DND-41 (cell line): Measurements from ENCODE around the gene CACNA1S.

Source experiments
- ATAC-seq: fragments of 200-7000 bp; cut with Tn5 transposase; 3 replicates; pipeline ENCODE4 v1.9.1; 2021; ENCODE audit warnings: low read depth; ENCODE audit not compliant: insufficient read depth
- DNase-seq: peaks from one replicate; pipeline ENCODE4 v3.0.0-alpha.2; 2020
- H2AFZ ChIP-seq: 2 replicates; pipeline ENCODE4 v1.6.0; 2012; ENCODE audit warnings: low read depth, low read length
- H3K27ac ChIP-seq: 2 replicates; pipeline ENCODE4 v1.5.1; 2012; ENCODE audit warnings: low read length, inconsistent platforms
- H3K27me3 ChIP-seq: fragments of 200-600 bp; sonication (generic); 2 replicates; pipeline ENCODE4 v1.6.0; 2012; ENCODE audit warnings: low read length, mild to moderate bottlenecking, inconsistent platforms; ENCODE audit not compliant: insufficient read depth, poor library complexity
- H3K36me3 ChIP-seq: 2 replicates; pipeline ENCODE4 v1.5.1; 2012; ENCODE audit warnings: low read length, inconsistent platforms; ENCODE audit not compliant: insufficient read depth
- H3K4me1 ChIP-seq: 2 replicates; pipeline ENCODE4 v1.5.1; 2012; ENCODE audit warnings: mild to moderate bottlenecking, low read length; ENCODE audit not compliant: insufficient read depth
- H3K4me2 ChIP-seq: 2 replicates; pipeline ENCODE4 v1.6.0; 2012; ENCODE audit warnings: mild to moderate bottlenecking, moderate library complexity, low read length, inconsistent platforms; ENCODE audit not compliant: insufficient read depth
- H3K4me3 ChIP-seq, 2 experiments: fragments of 200-600 bp in 1 of 2; shearing (Covaris generic) in 1 of 2; 2 replicates each; pipeline ENCODE4 v1.5.1; 2012 to 2016; ENCODE audit warnings: inconsistent platforms in 2 of 2, low read length in 2 of 2, mild to moderate bottlenecking in 2 of 2, low read depth in 1 of 2, moderate library complexity in 1 of 2
- H3K79me2 ChIP-seq: 2 replicates; pipeline ENCODE4 v1.6.0; 2012; ENCODE audit warnings: low read length, inconsistent platforms; ENCODE audit not compliant: insufficient read depth
- H3K9ac ChIP-seq: 2 replicates; pipeline ENCODE4 v1.6.0; 2012; ENCODE audit warnings: low read depth, mild to moderate bottlenecking, inconsistent platforms, low read length, moderate library complexity
- H3K9me3 ChIP-seq: 2 replicates; pipeline ENCODE4 v1.5.1; 2012; ENCODE audit warnings: low read length, moderate library complexity, mild to moderate bottlenecking, inconsistent platforms; ENCODE audit not compliant: insufficient read depth, severe bottlenecking
- H4K20me1 ChIP-seq: 2 replicates; pipeline ENCODE4 v1.6.0; 2012; ENCODE audit warnings: low read length; ENCODE audit not compliant: insufficient read depth
- EZH2 ChIP-seq: IDR thresholded peaks from 3 replicates; pipeline ENCODE4 v1.6.1; 2012; ENCODE audit warnings: borderline replicate concordance, low read depth, mild to moderate bottlenecking, moderate library complexity, low read length, inconsistent platforms; ENCODE audit not compliant: severe bottlenecking
- TF ChIP-seq, protein P1 (sequence below): IDR thresholded peaks from 2 replicates; pipeline ENCODE4 v1.5.1; 2012; ENCODE audit warnings: borderline replicate concordance, low read length, moderate library complexity, mild to moderate bottlenecking; ENCODE audit not compliant: poor library complexity, severe bottlenecking; ENCODE audit errors: extremely low read depth

CACNA1S gene

DNA sequence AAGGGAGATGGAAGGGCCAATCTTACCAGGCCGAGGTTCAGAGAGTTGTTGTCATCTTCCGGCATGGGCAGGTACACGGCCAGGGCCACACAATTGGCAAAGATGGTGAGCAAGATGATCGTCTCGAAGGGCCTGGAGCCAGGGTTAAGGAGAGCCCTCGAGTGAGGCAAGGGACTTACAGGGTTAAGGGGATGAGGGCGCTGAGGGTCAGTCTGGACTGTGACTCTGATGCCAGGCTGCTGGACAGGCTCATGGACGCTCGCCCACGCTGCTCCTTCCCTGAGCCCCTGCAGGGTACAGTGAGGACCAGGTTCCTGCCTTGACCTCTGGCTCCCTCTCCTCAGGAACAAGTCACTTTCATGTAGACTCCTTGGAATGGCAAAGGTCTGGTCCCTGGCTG is 2.1 kb downstream of the CACNA1S start:
- peaks cover 11% of the 10 kb centered on the region for H3K4me1 ChIP-seq
- no peaks in the 10 kb centered on the region for H3K36me3 ChIP-seq
- no peaks in the 10 kb centered on the region for H4K20me1 ChIP-seq
- no peaks in the 10 kb centered on the region for H3K9me3 ChIP-seq
- H3K27ac ChIP-seq, result no peak overlapping the region
- ATAC-seq (no peak), DNase-seq (no peak)
- no peak overlapping the region for H3K4me3 ChIP-seq
- H3K79me2 ChIP-seq, result no peaks in the 10 kb centered on the region
- H3K4me2 ChIP-seq, result no peak overlapping the region
- H2AFZ ChIP-seq, result no peak overlapping the region
- H3K9ac ChIP-seq, result no peak overlapping the region
- no peaks in the 10 kb centered on the region for H3K27me3 ChIP-seq
- no peak for TF ChIP-seq EZH2
- TF ChIP-seq, protein P1, sequence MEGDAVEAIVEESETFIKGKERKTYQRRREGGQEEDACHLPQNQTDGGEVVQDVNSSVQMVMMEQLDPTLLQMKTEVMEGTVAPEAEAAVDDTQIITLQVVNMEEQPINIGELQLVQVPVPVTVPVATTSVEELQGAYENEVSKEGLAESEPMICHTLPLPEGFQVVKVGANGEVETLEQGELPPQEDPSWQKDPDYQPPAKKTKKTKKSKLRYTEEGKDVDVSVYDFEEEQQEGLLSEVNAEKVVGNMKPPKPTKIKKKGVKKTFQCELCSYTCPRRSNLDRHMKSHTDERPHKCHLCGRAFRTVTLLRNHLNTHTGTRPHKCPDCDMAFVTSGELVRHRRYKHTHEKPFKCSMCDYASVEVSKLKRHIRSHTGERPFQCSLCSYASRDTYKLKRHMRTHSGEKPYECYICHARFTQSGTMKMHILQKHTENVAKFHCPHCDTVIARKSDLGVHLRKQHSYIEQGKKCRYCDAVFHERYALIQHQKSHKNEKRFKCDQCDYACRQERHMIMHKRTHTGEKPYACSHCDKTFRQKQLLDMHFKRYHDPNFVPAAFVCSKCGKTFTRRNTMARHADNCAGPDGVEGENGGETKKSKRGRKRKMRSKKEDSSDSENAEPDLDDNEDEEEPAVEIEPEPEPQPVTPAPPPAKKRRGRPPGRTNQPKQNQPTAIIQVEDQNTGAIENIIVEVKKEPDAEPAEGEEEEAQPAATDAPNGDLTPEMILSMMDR, result no peak

DNA sequence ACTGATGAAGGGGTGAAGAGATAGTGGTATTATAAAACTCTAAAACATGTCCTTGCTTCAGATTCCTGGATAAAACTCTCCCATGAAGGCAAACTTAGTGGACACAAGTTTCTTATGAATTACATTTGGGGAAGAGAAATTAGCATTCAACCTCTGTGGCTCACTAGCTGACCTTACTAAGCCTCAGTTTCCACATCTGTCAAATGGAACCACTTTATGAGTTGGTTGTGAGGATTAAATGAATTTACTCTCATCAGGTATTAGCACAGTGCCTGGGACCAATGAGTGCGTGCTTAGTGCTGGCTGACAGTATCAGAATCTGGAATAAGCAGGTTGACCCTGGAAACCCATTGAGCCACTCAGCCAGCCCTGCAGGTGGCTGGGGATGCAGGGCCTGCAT is 2.6 kb downstream of the CACNA1S start:
- DNase-seq (no peak), ATAC-seq (no peak)
- Histone ChIP-seq H3K36me3 (no peaks in the 10 kb centered on the region), H3K27me3 (peaks cover 2% of the 10 kb centered on the region), H2AFZ (no peak overlapping the region), H3K79me2 (no peaks in the 10 kb centered on the region), H3K27ac (no peak overlapping the region), H3K4me1 (peaks cover 11% of the 10 kb centered on the region), H3K9ac (no peak overlapping the region), H4K20me1 (no peaks in the 10 kb centered on the region), H3K9me3 (no peaks in the 10 kb centered on the region), H3K4me3 (no peak overlapping the region), H3K4me2 (no peak overlapping the region)
- TF ChIP-seq, protein P1, result no peak
- no peak for TF ChIP-seq EZH2

DNA sequence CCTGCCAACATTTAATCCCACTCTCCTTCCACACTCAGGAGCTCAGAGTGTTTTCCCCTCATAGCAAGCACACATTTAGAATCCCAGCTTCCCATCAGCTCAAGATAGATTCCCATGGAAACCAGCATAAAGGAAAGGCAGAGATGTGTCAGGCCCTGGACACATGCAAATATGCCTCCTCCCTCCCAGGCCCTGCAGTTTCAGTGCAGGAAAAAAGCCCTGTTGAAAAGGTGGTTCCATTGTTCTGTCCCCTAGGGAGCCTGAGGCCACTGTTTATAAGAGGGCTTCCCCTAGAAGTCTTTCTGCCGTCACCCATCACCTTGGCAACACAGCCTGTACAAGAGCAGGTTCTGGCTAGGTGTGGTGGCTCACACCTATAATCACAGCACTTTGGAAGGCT is 3.6 kb downstream of the CACNA1S start:
- peaks cover 4% of the 10 kb centered on the region for H3K27me3 ChIP-seq
- DNase-seq, result no peak

More for the DNA sequence above, 3.6 kb downstream of the CACNA1S start:
- Histone ChIP-seq H3K27ac (no peak overlapping the region), H3K36me3 (no peaks in the 10 kb centered on the region), H3K79me2 (no peaks in the 10 kb centered on the region), H2AFZ (no peak overlapping the region), H3K9me3 (no peaks in the 10 kb centered on the region), H3K4me1 (peaks cover under 1% of the 10 kb centered on the region; the same call in 1 of the 2 replicates), H3K4me2 (no peak overlapping the region), H3K4me3 (no peak overlapping the region), H4K20me1 (no peaks in the 10 kb centered on the region), H3K9ac (no peak overlapping the region)
- no peak for ATAC-seq
- no peak for TF ChIP-seq EZH2
- TF ChIP-seq, protein P1, result no peak
